LHCN-M2 (cell line): Measurements from ENCODE around the gene TBXAS1. TPM values are rescaled to one million over a fixed set of nuclear protein-coding genes. Genes with fewer than 3 reads are reported as not detected.
"Not testable (repeated sequence)": the region's sequence is repeated elsewhere in the genome, so short reads cannot be mapped to it uniquely, and the experiment has no call there.

ENCODE experiments used
- DNase-seq: peaks from one replicate; pipeline ENCODE4 v3.0.0-alpha.2; 2012; ENCODE audit warnings: low read depth
- total RNA-seq: library from RNA; depleted of rRNA; stranded (reverse); fragments of >200 nt; gene quantifications from 2 replicates; pipeline ENCODE4 v1.2.3, GENCODE V29; 2014

TBXAS1 gene
- total RNA-seq, 1 experiment from 2014 or later = 8.4 TPM

GRCh38 chr7:139825666-139826290 lies 3.3 kb upstream of the TBXAS1 start:
- DNase-seq = peak; percentile 47

- DNase-seq = no peak
Measured at GRCh38 chr7:139827042-139827441, 2.0 kb upstream of the TBXAS1 start.

DNA sequence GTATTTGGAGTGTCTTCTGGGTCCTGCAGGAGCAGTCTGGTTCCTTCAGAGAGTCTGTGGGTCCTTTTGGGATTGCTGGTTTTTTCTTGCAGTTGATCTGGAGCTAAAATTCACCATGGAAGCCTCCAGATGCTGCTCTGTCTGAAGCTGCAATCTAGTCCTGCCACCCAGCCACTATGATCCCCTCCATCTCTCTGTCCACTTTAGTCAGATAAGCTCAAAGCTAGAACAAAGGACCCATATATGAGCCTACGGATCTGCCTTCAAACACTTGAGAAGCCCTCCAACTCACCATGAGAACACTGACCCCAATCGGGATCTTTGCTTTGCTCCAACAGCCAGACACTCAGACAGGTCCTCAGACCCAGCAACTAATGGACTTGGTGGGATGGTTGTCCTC lies 618 bp upstream of the TBXAS1 start:
- no peak for DNase-seq

DNA sequence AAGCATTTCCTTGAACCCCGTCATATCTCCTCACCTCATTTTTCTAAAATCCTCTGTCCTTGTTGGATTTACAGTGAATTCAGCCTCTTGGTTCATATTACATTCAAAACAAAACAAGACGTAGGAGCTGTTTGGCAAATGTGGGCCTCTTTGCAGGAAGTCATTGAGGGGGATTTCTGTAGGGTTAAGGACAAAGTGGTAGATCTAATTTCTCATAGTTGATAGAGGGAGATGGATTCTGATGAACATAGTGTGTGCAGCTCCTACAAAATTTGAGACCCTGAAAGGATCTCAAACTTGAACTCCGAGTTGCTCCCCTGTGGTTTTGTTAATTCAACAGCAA lies 682 bp downstream of the TBXAS1 start:
- DNase-seq = no peak

GRCh38 chr7:139830292-139830691 lies 1.2 kb downstream of the TBXAS1 start:
- DNase-seq = no peak

GRCh38 chr7:139830782-139831501 lies 1.9 kb downstream of the TBXAS1 start:
- DNase-seq = no peak

DNA sequence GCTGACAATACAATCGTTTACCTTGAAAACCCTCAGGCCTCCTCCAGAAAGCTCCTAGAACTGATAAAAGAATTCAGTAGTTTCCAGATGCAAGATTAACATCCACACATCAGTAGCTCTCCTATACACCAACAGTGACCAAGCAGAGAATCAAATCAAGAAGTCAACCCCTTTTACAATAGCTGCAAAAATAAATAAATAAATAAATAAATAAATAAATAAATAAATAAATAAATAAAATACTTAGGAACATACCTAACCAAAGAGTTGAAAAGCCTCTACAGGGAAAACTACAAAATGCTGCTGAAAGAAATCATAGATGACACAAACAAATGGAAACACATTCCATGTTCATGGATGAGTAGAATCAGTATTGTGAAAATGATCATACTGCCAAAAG lies 6.8 kb downstream of the TBXAS1 start:
- DNase-seq = not testable (repeated sequence)

- not testable (repeated sequence) for DNase-seq
Measured at GRCh38 chr7:139837291-139837690, 8.2 kb downstream of the TBXAS1 start.

DNA sequence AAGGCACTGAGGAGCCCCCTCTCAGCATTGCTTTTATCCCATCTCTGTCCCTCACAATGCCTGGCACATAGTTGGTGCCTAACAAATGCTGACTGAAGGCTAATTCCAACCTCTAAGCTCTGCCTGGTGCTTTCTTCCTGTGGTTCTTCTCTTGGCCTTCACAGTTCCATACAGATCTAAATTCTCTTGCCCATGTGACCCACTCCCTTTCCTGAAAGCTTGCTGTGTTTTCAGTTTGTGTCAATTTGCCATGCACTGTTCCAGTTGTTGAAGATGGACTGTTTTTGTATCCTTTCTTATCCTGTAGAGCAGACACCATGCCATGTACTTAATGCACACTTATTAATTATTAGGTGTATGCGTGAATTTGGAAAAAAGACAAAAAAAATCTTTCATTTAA lies 9.2 kb downstream of the TBXAS1 start:
- no peak for DNase-seq

GRCh38 chr7:139838876-139839275 lies 9.8 kb downstream of the TBXAS1 start:
- no peak for DNase-seq

DNA sequence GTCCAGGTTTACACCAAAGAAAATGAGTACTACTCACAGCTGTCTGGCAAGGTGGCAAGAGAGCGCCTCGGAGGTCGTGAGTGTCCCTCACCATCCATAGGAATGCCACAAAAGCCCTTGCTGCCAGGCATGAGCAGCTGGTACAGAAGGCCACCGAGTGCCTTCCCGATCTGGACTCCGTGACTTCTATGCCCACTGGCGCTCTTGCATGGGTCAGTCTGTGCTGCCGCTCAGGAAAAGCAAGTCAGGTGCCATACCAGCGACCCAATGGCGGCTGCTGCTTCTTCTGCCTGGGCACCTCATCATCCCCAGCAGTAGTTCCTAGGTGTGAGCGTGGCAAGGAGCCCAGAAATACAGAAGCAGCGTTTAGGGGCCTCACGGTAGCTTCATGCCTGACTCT lies 11.7 kb downstream of the TBXAS1 start:
- no peak for DNase-seq

GRCh38 chr7:139842401-139843210 lies 13.5 kb downstream of the TBXAS1 start:
- DNase-seq = peak; percentile 17

GRCh38 chr7:139843211-139843537 lies 14.1 kb downstream of the TBXAS1 start:
- DNase-seq = not testable (repeated sequence)

DNA sequence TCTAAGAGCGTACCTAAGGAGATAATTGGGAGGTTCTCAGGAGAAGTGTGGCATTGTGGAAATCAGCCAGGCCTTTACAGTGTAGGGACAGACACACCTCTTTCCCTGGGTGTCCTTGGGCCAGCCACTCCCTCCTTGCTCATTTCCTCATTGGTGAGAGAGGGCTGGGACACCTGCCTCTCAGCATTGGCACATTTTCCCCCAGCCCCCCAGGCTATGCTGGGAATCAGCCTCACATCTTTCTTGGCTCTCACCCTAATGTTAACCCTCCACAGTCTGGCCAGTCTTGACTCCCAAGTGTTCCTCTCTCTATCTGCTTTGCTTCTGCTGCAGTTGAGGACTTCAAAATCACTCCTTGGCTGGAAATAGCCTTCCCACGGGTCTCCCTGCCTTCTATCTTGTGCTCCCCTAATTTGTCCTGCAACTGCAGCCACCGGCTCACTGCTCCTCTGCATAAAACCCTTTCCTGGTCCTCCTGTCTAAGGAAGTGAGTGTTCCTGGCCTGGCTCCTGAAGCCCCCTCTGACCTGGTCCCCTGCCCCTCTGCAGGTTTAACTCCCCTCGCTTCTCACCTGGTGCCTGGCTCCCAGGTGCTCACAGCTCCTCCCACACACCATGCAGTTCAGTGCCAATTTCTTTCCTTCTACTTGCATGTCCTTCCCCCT lies 15.8 kb downstream of the TBXAS1 start:
- no peak for DNase-seq

- DNase-seq = no peak
Measured at GRCh38 chr7:139845443-139845805, 16.4 kb downstream of the TBXAS1 start.

GRCh38 chr7:139846297-139846696 lies 17.2 kb downstream of the TBXAS1 start:
- DNase-seq = no peak

- no peak for DNase-seq
Measured at GRCh38 chr7:139848274-139848673, 19.2 kb downstream of the TBXAS1 start.

GRCh38 chr7:139850906-139851305 lies 21.8 kb downstream of the TBXAS1 start:
- DNase-seq = no peak

DNA sequence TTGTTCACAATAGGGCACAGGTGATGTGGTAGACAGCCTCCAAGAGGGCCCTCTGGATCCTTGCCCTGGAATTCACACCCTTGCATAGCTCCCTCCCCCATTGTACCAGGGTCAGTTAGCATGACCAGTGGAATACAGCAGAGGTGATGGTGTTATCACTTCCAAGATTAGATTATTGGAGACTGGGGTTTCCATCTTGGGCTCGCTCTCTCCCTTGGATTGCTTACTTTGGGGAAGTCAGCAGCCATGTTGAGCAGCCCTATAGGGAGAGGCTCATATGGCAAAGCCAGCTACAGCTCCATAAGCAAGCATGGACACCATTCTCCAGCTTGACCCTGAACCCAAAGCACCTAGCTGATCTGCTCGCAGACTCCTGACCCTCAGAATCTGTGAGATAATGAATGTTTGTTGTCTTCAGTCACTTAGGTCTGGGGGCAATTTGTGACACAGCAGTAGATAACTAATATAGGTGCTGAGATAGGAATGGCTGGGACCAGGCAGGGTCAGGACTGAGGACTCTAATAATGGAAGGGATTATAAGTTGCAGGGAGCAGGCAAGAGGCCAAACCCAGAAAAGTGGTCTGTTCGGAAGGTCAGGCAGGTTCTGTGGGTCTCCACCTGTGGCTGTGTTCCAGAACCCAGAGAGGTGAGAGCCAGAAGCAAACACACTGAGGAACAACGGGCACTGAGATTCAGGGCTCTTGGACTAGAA lies 22.9 kb downstream of the TBXAS1 start:
- DNase-seq = no peak

GRCh38 chr7:139852482-139852845 lies 23.4 kb downstream of the TBXAS1 start:
- no peak for DNase-seq

DNA sequence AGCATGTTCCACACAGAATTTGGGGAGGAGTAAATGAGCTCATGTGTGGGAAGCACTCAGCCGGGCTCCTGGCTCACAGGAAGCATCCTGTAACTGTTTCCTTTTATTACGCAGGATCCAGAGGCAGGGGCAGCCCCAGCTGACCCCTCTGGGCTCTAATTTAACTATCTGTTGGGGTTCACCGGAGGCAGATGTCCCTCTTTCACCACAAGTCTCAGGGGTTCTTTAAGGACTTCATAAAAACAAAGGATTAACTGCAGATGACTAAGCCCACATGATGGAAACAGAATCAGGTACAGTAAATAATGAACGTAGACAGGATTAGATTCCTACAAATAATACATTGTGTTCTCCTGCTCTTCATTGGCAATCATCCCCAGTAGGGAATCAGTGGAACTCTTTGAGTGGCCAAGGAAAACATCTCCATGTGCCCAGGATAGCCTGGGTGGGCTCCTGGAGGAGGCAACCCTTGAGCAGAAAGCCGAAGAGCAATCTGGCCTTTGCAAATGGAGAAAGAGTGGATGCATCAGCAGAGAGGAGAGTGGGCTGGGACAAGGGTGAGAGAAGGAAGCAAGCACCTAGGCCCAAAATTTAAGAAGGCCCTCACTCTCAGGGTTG lies 24.6 kb downstream of the TBXAS1 start:
- peak; percentile 95 for DNase-seq
